HG03342 (cell line): ENCODE results near the gene LRCOL1.
"Not testable (repeated sequence)": the region's sequence is repeated elsewhere in the genome, so short reads cannot be mapped to it uniquely, and the experiment has no call there.

Experiments
- ATAC-seq: cut with Tn5 transposase; IDR thresholded peaks from one replicate; pipeline ENCODE4 v1.9.1; 2021; ENCODE audit warnings: mild to moderate bottlenecking, moderate library complexity; ENCODE audit not compliant: unreplicated experiment

The LRCOL1 gene

DNA sequence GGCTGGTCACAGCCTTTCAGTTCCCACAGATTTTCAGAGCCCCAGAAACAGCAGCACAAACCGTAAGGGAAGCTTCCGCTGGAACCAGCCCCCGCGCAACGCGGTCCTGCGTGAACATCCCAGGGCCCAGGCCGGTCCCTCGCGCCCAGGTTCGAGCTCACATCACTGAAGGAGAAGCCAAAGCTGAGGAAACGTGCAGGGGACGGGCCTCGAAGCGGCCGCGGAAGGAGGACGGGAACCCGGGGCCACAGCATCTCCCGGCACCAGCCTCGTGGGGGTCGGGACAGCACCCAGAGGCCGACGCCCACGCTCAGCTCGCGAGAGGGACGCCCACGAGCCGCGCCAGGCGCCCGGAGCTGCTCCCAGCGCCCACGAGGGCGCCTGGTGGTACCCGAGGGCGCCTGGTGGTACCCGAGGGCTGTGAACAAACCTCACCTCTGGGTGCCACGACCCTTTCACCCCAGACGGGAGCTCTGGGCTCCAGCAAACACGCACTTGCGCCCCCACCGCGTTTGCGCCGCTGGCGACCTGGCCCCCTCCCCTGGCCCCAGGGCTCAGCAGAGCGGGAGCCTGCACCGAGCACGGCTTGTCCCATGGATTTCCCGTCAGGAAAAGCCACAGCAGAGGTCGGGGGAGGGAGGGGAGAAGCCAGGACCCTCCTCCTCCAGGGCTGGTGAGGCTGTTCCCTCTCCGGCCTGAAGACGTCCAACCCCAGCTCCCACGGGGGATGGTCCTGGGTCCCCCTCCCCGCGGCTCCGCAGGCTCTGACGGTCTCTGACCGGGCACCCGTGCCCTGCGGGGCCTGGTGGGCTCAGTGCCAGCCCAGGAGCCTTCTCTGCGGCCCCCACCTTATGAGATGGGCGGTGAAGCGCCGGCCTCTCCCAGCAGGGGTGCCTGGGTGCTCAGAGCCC, 6.9 kb downstream of the LRCOL1 start:
- ATAC-seq, result no peak

DNA sequence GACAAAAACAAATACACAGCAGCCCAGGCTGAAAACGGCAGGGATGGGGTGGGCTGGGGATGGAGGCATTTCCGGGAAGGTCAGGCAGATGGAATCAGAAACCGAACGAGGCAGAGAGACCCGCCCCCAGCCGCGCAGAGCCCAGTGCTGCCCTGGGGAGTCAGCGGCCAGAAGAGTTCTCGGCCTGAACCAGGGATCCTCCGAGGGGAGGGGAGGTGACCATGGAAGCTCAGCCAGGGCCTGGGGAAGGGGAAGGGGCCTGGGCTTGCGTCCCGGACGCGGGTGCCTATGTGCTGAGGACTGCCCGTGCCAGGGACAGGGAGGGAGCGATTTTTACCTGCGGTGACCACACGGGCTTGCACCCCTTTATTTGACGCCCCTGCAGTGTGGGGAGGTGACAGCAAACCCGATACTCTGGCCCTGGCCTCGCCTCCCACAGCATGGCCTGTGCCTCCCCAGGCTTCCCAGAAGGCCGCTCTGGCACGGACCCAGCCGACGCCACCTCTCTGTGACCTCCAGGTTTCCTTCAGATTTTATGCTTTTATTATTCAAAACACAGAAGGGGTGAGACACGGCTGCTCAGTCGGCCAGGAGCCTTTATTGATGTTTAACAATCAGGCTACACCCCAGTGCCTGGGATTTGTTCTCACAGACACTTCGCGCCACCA, 7.7 kb downstream of the LRCOL1 start:
- no peak for ATAC-seq

GRCh38 chr12:132601171-132601883, 9.1 kb downstream of the LRCOL1 start:
- ATAC-seq, result no peak

DNA sequence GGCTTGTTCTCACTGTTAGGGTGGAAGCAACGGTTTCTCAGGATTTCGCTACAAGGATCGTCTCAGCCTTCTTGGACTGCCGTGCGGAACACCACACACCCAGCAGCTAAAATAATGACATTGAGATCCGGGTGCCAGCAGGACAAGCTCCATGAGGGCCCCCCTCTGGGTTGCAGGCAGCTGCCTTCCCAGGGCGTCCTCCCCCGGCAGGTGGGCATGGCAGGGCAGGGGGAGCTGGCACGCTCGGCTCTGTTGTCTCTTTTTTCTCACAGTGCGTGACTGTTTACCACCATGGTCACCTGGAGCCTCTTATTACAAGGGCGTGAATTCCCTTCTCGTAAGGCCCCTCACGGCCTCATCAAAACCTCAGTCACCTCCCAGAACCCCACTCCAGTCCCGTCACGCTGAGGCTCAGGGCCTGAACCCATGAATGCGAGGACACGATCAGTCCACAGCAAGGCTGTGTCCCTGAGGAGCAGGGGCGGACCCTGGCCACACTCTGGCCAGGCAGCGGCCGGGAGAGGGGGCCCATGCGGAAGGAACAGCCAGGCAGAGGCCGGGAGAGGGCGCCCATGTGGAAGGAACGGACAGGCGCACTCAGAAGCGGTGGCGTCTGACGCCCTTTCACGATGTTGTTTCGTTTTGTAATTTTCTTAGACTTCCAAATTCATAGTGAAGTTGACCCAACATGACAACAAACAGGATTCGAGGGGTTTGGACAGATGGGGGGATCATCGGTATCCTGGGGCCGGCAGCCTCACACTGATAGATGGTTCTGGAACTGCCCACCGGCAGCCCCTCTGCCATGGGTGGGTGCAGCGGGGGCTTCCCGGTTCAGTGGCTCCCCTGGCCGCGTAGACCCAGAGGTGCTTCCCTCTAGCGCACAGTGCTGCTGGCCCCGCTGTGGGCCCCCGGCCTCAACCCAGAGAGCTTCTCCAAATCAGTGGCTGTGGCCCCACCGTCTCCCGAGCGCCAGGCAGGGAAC, 10.0 kb downstream of the LRCOL1 start:
- ATAC-seq, result no peak

DNA sequence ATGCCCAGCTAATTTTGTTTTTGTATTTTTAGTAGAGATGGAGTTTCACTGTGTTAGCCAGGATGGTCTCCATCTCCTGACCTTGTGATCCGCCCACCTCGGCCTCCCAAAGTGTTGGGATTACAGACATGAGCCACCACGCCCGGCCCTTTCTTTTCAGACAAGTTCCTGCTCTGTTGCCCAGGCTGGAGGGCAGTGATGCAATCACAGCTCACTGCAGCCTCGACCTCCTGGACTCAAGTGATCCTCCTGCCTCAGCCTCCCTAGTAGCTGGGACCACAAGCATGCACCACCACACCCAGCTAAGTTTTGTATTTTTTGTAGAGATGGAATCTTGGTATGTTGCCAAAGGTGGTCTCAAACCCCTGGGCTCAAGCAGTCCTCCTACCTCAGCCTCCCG, 10.9 kb downstream of the LRCOL1 start:
- not testable (repeated sequence) for ATAC-seq

- ATAC-seq, result no peak
Measured at GRCh38 chr12:132597333-132598316, 12.8 kb downstream of the LRCOL1 start.

- no peak for ATAC-seq
Measured at GRCh38 chr12:132596016-132596415, 14.4 kb downstream of the LRCOL1 start.

DNA sequence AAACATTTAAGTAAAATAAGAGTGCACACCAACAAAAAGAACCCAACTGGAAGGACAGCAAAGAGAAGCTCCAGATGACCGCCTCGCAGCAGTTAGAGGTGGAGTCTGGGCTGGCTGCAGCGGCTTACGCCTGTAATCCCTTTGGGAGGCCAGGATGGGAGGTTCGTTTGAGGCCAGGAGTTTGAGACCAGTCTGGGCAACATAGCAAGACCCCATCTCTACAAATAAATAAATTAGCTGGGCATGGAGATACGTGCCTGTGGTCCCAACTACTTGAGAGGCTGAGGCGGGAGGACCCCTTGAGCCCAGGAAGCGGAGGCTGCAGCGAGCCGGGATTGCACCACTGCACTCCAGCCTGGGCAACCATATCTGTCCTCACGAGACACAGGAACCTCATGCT, 15.2 kb downstream of the LRCOL1 start:
- ATAC-seq, result no peak

DNA sequence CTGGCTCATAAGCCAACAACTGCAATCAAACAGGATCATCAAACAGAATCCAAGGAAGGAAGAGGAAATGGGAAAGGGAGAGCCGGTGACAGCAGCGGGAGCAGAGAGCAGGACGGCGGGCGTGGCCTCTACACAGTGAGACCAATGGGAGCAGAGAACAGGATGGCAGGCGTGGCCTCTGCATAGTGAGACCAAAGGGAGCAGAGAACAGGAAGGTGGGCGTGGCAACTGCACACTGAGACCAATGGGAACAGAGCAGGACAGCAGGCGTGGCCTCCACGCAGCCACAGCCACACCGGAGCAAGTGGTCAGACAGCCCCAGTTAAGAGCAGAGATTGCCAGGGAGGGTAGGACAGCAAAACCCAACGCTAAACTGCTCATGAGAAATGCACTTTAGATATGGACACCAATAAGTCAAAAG, 16.4 kb downstream of the LRCOL1 start:
- ATAC-seq, result peak; percentile 71

GRCh38 chr12:132593521-132593920, 16.9 kb downstream of the LRCOL1 start:
- ATAC-seq, result no peak

DNA sequence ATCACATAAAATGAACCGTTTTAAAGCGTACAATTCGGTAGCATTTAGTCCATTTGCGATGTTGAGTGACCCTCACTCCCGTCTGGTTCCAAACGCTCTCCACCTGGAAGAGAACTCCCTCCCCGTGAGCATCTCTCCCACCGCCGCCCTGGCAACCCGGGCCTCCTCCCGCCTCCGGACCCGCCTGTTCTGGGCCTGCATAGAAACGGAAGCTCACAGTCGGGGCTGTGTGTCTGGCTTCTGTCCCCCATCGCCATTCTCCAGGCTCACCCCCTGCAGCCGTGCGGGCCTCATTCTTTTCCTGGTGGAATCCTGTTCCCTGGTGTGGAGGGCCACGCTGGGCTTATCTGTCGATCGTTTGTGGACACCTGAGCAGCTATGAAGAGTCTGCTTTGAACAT, 17.3 kb downstream of the LRCOL1 start:
- ATAC-seq, result no peak

DNA sequence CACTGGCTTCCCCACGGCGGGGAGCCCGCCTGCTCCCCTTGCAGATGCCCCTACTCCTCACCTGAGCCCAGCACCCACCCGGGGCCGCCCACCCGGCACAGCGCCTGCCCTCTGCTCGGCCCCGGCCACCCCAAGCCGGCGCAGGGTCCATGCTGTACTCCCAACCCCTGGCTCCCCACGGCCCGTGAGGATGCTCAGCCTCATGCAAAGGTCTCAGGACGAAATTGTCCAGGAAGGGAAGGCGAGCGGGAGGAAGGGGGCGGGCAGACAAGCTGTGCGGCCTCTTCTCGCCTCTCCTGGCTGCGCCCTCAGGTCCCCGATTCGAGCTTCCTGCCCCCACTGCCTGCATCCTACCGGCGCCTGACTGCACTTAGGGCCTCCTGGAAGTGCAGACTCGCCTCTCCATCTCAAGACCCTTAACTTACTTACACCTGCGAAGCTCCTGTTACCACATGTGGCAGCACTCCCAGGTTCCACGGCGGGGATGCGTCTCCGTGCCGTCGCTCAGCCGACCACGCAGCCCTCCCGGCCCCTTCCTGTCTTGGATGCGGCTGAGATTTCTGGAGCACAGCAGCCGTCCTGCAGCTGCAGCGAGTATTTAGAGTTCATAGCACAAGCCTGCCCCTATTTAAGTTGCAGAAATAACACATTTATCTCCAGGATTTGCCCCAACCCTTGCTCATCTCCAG, 18.0 kb downstream of the LRCOL1 start:
- no peak for ATAC-seq

GRCh38 chr12:132591107-132591935, 19.1 kb downstream of the LRCOL1 start:
- ATAC-seq, result no peak

GRCh38 chr12:132588821-132589669, 21.3 kb downstream of the LRCOL1 start:
- no peak for ATAC-seq

- no peak for ATAC-seq
Measured at GRCh38 chr12:132588319-132588718, 22.1 kb downstream of the LRCOL1 start.

DNA sequence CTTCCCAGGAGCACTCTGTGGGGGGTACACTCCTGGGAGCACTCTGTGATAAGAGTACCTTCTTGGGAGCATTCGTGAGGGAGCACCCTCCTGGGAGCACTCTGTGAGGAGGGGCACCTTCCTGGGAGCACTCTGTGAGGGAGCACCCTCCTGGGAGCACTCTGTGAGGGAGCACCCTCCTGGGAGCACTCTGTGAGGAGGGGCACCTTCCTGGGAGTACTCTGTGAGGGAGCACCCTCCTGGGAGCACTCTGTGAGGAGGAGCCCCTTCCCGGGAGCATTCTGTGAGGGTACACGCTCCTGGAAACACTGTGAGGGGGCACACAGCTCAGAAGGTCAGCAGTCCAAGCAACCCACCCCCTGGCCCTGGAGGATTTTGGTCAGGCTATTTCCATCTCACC, 22.6 kb downstream of the LRCOL1 start:
- no peak for ATAC-seq

DNA sequence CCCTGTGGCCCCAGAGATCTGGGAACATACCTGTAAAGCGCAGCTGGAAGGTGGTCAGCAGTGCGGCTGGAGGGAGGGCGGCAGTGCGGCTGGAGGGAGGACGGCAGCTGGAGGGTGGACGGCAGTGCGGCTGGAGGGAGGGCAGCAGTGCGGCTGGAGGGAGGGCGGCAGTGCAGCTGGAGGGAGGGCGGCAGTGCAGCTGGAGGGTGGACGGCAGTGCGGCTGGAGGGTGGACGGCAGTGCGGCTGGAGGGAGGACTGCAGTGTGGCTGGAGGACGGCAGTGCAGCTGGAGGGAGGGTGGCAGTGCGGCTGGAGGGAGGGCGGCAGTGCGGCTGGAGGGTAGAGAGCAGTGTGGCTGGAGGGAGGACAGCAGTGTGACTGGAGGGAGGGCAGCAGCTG, 23.5 kb downstream of the LRCOL1 start:
- ATAC-seq, result no peak
